ENCODE measurements around the gene GOSR2. TPM values are rescaled to one million over a fixed set of nuclear protein-coding genes. Genes with fewer than 3 reads are reported as not detected.
A peak's percentile ranks its signal among the peaks of the same experiment; 100 is the strongest.
"Not testable (repeated sequence)": the region's sequence is repeated elsewhere in the genome, so short reads cannot be mapped to it uniquely, and the experiment has no call there.

Gene GOSR2
- total RNA-seq, 1 experiment from 2014 or later: 49.4 TPM

GRCh38 chr17:46892192-46892703 lies 30.7 kb upstream of the GOSR2 start:
- no peak for DNase-seq (ENCODE audit: low read depth)

- DNase-seq (ENCODE audit: low read depth): no peak
These were observed 28.9 kb upstream of the GOSR2 start for GRCh38 chr17:46894024-46894423.

- no peak for DNase-seq (ENCODE audit: low read depth)
These were observed 28.3 kb upstream of the GOSR2 start for GRCh38 chr17:46894476-46895151.

- DNase-seq (ENCODE audit: low read depth): no peak
These were observed 27.8 kb upstream of the GOSR2 start for GRCh38 chr17:46895171-46895570.

- no peak for DNase-seq (ENCODE audit: low read depth)
These were observed 26.0 kb upstream of the GOSR2 start for GRCh38 chr17:46896991-46897390.

GRCh38 chr17:46898364-46898763 lies 24.6 kb upstream of the GOSR2 start:
- DNase-seq (ENCODE audit: low read depth): no peak

GRCh38 chr17:46898860-46899259 lies 24.1 kb upstream of the GOSR2 start:
- no peak for DNase-seq (ENCODE audit: low read depth)

GRCh38 chr17:46901291-46901690 lies 21.7 kb upstream of the GOSR2 start:
- DNase-seq (ENCODE audit: low read depth): no peak

- DNase-seq (ENCODE audit: low read depth): no peak
These were observed 18.9 kb upstream of the GOSR2 start for GRCh38 chr17:46903762-46904672.

- no peak for DNase-seq (ENCODE audit: low read depth)
These were observed 14.8 kb upstream of the GOSR2 start for GRCh38 chr17:46908068-46908737.

GRCh38 chr17:46910179-46910927 lies 12.6 kb upstream of the GOSR2 start:
- no peak for DNase-seq (ENCODE audit: low read depth)

- DNase-seq (ENCODE audit: low read depth): no peak
These were observed 11.6 kb upstream of the GOSR2 start for GRCh38 chr17:46911311-46911710.

- no peak for DNase-seq (ENCODE audit: low read depth)
These were observed 7.4 kb upstream of the GOSR2 start for GRCh38 chr17:46915596-46915995.

- DNase-seq (ENCODE audit: low read depth): peak; percentile 50
These were observed 6.7 kb upstream of the GOSR2 start for GRCh38 chr17:46916211-46916610.

- no peak for DNase-seq (ENCODE audit: low read depth)
These were observed 6.3 kb upstream of the GOSR2 start for GRCh38 chr17:46916623-46917022.

GRCh38 chr17:46917041-46917440 lies 5.9 kb upstream of the GOSR2 start:
- DNase-seq (ENCODE audit: low read depth): no peak

- DNase-seq (ENCODE audit: low read depth): no peak
These were observed 5.4 kb upstream of the GOSR2 start for GRCh38 chr17:46917516-46917915.

GRCh38 chr17:46921962-46922361 lies 998 bp upstream of the GOSR2 start:
- DNase-seq (ENCODE audit: low read depth): not testable (repeated sequence)

GRCh38 chr17:46922487-46922803 lies 515 bp upstream of the GOSR2 start:
- DNase-seq (ENCODE audit: low read depth): no peak

GRCh38 chr17:46925185-46925868 lies 2.4 kb downstream of the GOSR2 start:
- no peak for DNase-seq (ENCODE audit: low read depth)
